Measurements from ENCODE around the gene PRICKLE4. TPM values are rescaled to one million over a fixed set of nuclear protein-coding genes. Genes with fewer than 3 reads are reported as not detected.

Gene PRICKLE4
- total RNA-seq, 1 experiment from 2014 or later: 0.70 TPM

DNA sequence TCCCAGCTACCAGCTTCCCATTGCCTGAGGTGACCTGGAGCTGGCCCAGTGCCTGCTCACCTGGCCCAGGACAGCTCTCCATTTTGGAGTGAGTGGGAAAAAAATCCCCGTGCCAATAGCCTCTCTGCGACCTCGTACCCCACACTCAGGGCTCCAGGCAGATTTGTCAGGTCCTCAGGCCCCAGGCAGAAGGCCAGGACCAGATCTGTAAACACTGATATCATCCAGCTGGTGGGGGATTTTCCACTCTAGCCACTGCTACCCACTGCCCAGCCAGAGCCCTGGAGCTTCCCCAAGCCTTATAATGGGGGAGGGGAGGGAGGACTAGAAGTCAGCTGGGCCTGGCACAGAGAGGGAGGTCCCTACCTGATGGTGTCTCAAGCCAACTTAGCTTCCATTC lies 32.0 kb upstream of the PRICKLE4 start:
- Histone ChIP-seq H3K4me2 (ENCODE audit: insufficient read depth, insufficient read length, low read length) (no peak overlapping the region), H4K20me1 (ENCODE audit: control insufficient read depth, insufficient read depth, insufficient read length) (no peaks in the 10 kb centered on the region), H3K9me3 (ENCODE audit: control insufficient read depth, low read depth, low read length) (no peaks in the 10 kb centered on the region), H2BK12ac (ENCODE audit: insufficient read length, low read depth, low read length) (no peak overlapping the region), H2BK15ac (ENCODE audit: low read depth, low read length) (no peak overlapping the region), H3K4ac (ENCODE audit: low read depth, low read length) (no peak overlapping the region), H3K27me3 (ENCODE audit: insufficient read depth, low read length) (no peaks in the 10 kb centered on the region), H3T11ph (ENCODE audit: low read length) (no peak overlapping the region), H3K79me2 (ENCODE audit: insufficient read depth, low read length) (no peaks in the 10 kb centered on the region), H2BK5ac (ENCODE audit: insufficient read length, low read length) (no peak overlapping the region), H2BK120ac (ENCODE audit: low read depth, low read length, poor library complexity, severe bottlenecking) (no peak overlapping the region), H3K14ac (ENCODE audit: insufficient read depth, low read length) (no peak overlapping the region), H3K4me1 (ENCODE audit: insufficient read depth, low read length) (no peaks in the 10 kb centered on the region), H2BK20ac (ENCODE audit: low read depth, low read length, poor library complexity, severe bottlenecking) (no peak overlapping the region), H4K8ac (replicated peaks; ENCODE audit: insufficient read length, low read depth, low read length) (no peak overlapping the region), H2AK5ac (ENCODE audit: insufficient read length, low read length) (no peak overlapping the region), H3K23ac (ENCODE audit: insufficient read length, low read depth, low read length) (no peak overlapping the region), H3K9ac (ENCODE audit: extremely low read depth, insufficient read length, low read length) (no peak overlapping the region), H3K18ac (ENCODE audit: insufficient read length, low read depth, low read length) (no peak overlapping the region), H4K5ac (ENCODE audit: insufficient read length, low read depth, low read length) (no peak overlapping the region), H2AFZ (ENCODE audit: low read length) (no peak overlapping the region), H3K23me2 (ENCODE audit: insufficient read length, low read depth, low read length, poor library complexity, severe bottlenecking) (no peaks in the 10 kb centered on the region), H4K91ac (ENCODE audit: insufficient read length, low read depth, low read length) (no peak overlapping the region), H3K27ac (ENCODE audit: insufficient read length, low read depth, low read length) (no peak overlapping the region), H3K79me1 (ENCODE audit: insufficient read depth, low read depth, low read length, poor library complexity, severe bottlenecking) (no peaks in the 10 kb centered on the region), H3K56ac (ENCODE audit: insufficient read length, low read depth, low read length) (no peak overlapping the region)
- no peaks in the 10 kb centered on the region for H3K36me3 Mint-ChIP-seq (ENCODE audit: insufficient read depth in 1 of 3, low read depth in 3 of 3)
- no peak overlapping the region for H3K4me3 Mint-ChIP-seq
- no peak overlapping the region; a peak in 1 of 7 replicates for H3K27ac Mint-ChIP-seq
- no peaks in the 10 kb centered on the region for H3K9me3 Mint-ChIP-seq
- no CpG with 5 or more reads among the region's 3 CpGs for WGBS (ENCODE audit: extremely low coverage, insufficient read length, low lambda C conversion rate)
- H3K27me3 Mint-ChIP-seq (ENCODE audit: low read depth): peaks cover 11% of the 10 kb centered on the region
- no peak for DNase-seq
- TF ChIP-seq, protein P1, sequence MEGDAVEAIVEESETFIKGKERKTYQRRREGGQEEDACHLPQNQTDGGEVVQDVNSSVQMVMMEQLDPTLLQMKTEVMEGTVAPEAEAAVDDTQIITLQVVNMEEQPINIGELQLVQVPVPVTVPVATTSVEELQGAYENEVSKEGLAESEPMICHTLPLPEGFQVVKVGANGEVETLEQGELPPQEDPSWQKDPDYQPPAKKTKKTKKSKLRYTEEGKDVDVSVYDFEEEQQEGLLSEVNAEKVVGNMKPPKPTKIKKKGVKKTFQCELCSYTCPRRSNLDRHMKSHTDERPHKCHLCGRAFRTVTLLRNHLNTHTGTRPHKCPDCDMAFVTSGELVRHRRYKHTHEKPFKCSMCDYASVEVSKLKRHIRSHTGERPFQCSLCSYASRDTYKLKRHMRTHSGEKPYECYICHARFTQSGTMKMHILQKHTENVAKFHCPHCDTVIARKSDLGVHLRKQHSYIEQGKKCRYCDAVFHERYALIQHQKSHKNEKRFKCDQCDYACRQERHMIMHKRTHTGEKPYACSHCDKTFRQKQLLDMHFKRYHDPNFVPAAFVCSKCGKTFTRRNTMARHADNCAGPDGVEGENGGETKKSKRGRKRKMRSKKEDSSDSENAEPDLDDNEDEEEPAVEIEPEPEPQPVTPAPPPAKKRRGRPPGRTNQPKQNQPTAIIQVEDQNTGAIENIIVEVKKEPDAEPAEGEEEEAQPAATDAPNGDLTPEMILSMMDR (conservative IDR thresholded peaks at IDR 0.05): no peak
- no peaks in the 10 kb centered on the region for H3K4me1 Mint-ChIP-seq
